ENCODE results near the gene FAM107B. TPM values are rescaled to one million over a fixed set of nuclear protein-coding genes. Genes with fewer than 3 reads are reported as not detected.

Gene FAM107B
- total RNA-seq, 1 donor = 30.0 TPM

- Histone ChIP-seq H3K4me3 (ENCODE audit: insufficient read depth, low read length) (no peak overlapping the region), H3K79me2 (ENCODE audit: insufficient read depth, low read length) (no peaks in the 10 kb centered on the region), H2AFZ (ENCODE audit: low read length) (no peak overlapping the region), H3K4me1 (ENCODE audit: insufficient read depth, low read length) (peaks cover 12% of the 10 kb centered on the region), H3K36me3 (ENCODE audit: insufficient read depth, low read length) (no peaks in the 10 kb centered on the region), H3K27ac (ENCODE audit: low read depth, low read length) (no peak overlapping the region), H3K9me3 (ENCODE audit: low read depth, low read length) (no peaks in the 10 kb centered on the region), H4K20me1 (ENCODE audit: insufficient read depth, low read length) (no peaks in the 10 kb centered on the region), H3K27me3 (ENCODE audit: insufficient read depth, low read length) (no peaks in the 10 kb centered on the region), H3K4me2 (ENCODE audit: insufficient read depth, low read length) (no peak overlapping the region)
- DNase-seq (ENCODE audit: insufficient read length, low spot score, missing footprints) = no peak
- TF ChIP-seq CTCF (IDR thresholded peaks at IDR 0.05; ENCODE audit: extremely low read depth, low read depth, low read length) = no peak
Measured at GRCh38 chr10:14616465-14616864, 158.2 kb downstream of the FAM107B start.

GRCh38 chr10:14613588-14613920 lies 161.1 kb downstream of the FAM107B start:
- H2AFZ ChIP-seq (ENCODE audit: low read length) = no peak overlapping the region

GRCh38 chr10:14612873-14613587 lies 161.7 kb downstream of the FAM107B start:
- TF ChIP-seq CTCF (IDR thresholded peaks at IDR 0.05; ENCODE audit: extremely low read depth, low read depth, low read length) = no peak
- H3K79me2 ChIP-seq (ENCODE audit: insufficient read depth, low read length) = no peaks in the 10 kb centered on the region
- H4K20me1 ChIP-seq (ENCODE audit: insufficient read depth, low read length) = no peaks in the 10 kb centered on the region
- no peak overlapping the region for H3K27ac ChIP-seq (ENCODE audit: low read depth, low read length)
- H3K9me3 ChIP-seq (ENCODE audit: low read depth, low read length) = no peaks in the 10 kb centered on the region
- H3K4me3 ChIP-seq (ENCODE audit: insufficient read depth, low read length) = no peak overlapping the region
- no peaks in the 10 kb centered on the region for H3K27me3 ChIP-seq (ENCODE audit: insufficient read depth, low read length)
- no peak overlapping the region for H2AFZ ChIP-seq (ENCODE audit: low read length)
- H3K36me3 ChIP-seq (ENCODE audit: insufficient read depth, low read length) = no peaks in the 10 kb centered on the region
- peaks cover 9% of the 10 kb centered on the region for H3K4me1 ChIP-seq (ENCODE audit: insufficient read depth, low read length)
- no peak overlapping the region for H3K4me2 ChIP-seq (ENCODE audit: insufficient read depth, low read length)
- DNase-seq (ENCODE audit: insufficient read length, low spot score, missing footprints) = no peak

More at GRCh38 chr10:14613588-14613920, 161.1 kb downstream of the FAM107B start:
- TF ChIP-seq CTCF (IDR thresholded peaks at IDR 0.05; ENCODE audit: extremely low read depth, low read depth, low read length) = no peak
- DNase-seq (ENCODE audit: insufficient read length, low spot score, missing footprints) = no peak
- Histone ChIP-seq H3K4me3 (ENCODE audit: insufficient read depth, low read length) (no peak overlapping the region), H3K9me3 (ENCODE audit: low read depth, low read length) (no peaks in the 10 kb centered on the region), H3K4me1 (ENCODE audit: insufficient read depth, low read length) (peaks cover 12% of the 10 kb centered on the region), H4K20me1 (ENCODE audit: insufficient read depth, low read length) (no peaks in the 10 kb centered on the region), H3K79me2 (ENCODE audit: insufficient read depth, low read length) (no peaks in the 10 kb centered on the region), H3K27me3 (ENCODE audit: insufficient read depth, low read length) (no peaks in the 10 kb centered on the region), H3K4me2 (ENCODE audit: insufficient read depth, low read length) (no peak overlapping the region), H3K36me3 (ENCODE audit: insufficient read depth, low read length) (no peaks in the 10 kb centered on the region), H3K27ac (ENCODE audit: low read depth, low read length) (no peak overlapping the region)

GRCh38 chr10:14611968-14612693 lies 162.6 kb downstream of the FAM107B start:
- no peak overlapping the region for H3K4me3 ChIP-seq (ENCODE audit: insufficient read depth, low read length)
- H2AFZ ChIP-seq (ENCODE audit: low read length) = no peak overlapping the region
- TF ChIP-seq CTCF (IDR thresholded peaks at IDR 0.05; ENCODE audit: extremely low read depth, low read depth, low read length) = no peak
- no peaks in the 10 kb centered on the region for H3K27me3 ChIP-seq (ENCODE audit: insufficient read depth, low read length)
- peaks cover 1% of the 10 kb centered on the region for H3K4me1 ChIP-seq (ENCODE audit: insufficient read depth, low read length)
- H3K9me3 ChIP-seq (ENCODE audit: low read depth, low read length) = no peaks in the 10 kb centered on the region
- H3K79me2 ChIP-seq (ENCODE audit: insufficient read depth, low read length) = no peaks in the 10 kb centered on the region
- H3K36me3 ChIP-seq (ENCODE audit: insufficient read depth, low read length) = no peaks in the 10 kb centered on the region
- H3K27ac ChIP-seq (ENCODE audit: low read depth, low read length) = no peak overlapping the region
- no peaks in the 10 kb centered on the region for H4K20me1 ChIP-seq (ENCODE audit: insufficient read depth, low read length)
- H3K4me2 ChIP-seq (ENCODE audit: insufficient read depth, low read length) = no peak overlapping the region
- no peak for DNase-seq (ENCODE audit: insufficient read length, low spot score, missing footprints)

All from osteoblast (primary cell).